Loucy (cell line): Measurements from ENCODE around the gene ANXA8.

Source experiments
- EZH2phosphoT487 ChIP-seq: fragments of 200-600 bp; IDR thresholded peaks from 2 replicates; pipeline ENCODE4 v1.6.1; 2018; ENCODE audit warnings: antibody characterized with exemption, mild to moderate bottlenecking, moderate library complexity, borderline replicate concordance
- TF ChIP-seq, protein P1 (sequence below): fragments of 200-600 bp; sonication (generic); conservative IDR thresholded peaks from 2 replicates; pipeline ENCODE4 v1.5.1; 2014; ENCODE audit warnings: mild to moderate bottlenecking, antibody characterized with exemption, low read length

DNA sequence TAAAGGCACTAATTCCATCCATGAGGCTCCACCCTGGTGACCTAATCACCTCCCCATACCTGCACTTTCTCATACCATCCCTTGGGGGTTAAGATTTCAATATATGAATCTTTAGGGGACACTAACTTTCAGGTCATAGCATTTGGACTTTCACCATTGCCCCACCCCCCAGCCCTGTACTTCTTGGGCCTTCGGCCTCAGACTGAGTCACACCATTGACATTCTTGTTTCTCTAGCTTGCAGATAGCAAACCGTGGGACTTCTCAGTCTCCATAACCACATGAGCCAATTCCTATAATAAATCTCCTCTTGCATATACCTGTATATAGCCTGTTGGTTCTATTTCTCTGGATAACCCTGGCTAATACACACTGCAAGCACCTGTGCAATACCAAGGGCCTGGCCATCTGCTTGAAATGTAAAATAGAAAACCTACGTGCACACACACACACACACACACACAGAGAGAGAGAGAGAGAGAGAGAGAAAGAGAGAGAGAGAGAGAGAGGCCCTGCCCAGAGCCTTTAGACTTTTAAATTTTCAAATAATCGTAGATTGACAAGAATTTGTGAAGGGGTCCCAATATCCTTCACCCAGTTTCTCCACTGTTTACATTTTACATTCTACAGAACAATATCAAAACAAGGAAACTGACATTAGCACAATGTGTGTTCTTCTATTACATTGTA is 25.3 kb downstream of the ANXA8 start:
- TF ChIP-seq EZH2phosphoT487: no peak
- TF ChIP-seq, protein P1, sequence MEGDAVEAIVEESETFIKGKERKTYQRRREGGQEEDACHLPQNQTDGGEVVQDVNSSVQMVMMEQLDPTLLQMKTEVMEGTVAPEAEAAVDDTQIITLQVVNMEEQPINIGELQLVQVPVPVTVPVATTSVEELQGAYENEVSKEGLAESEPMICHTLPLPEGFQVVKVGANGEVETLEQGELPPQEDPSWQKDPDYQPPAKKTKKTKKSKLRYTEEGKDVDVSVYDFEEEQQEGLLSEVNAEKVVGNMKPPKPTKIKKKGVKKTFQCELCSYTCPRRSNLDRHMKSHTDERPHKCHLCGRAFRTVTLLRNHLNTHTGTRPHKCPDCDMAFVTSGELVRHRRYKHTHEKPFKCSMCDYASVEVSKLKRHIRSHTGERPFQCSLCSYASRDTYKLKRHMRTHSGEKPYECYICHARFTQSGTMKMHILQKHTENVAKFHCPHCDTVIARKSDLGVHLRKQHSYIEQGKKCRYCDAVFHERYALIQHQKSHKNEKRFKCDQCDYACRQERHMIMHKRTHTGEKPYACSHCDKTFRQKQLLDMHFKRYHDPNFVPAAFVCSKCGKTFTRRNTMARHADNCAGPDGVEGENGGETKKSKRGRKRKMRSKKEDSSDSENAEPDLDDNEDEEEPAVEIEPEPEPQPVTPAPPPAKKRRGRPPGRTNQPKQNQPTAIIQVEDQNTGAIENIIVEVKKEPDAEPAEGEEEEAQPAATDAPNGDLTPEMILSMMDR: no peak
